ENCODE data around the gene DNPH1. TPM values are rescaled to one million over a fixed set of nuclear protein-coding genes. Genes with fewer than 3 reads are reported as not detected.

DNPH1 gene
- total RNA-seq, 1 donor: 32.9 TPM

GRCh38 chr6:43248791-43249190 lies 19.5 kb upstream of the DNPH1 start:
- H3K27me3 ChIP-seq (ENCODE audit: insufficient read depth, low read length): peaks cover 78% of the 10 kb centered on the region
- H4K20me1 ChIP-seq (ENCODE audit: insufficient read depth, low read length): no peaks in the 10 kb centered on the region
- H3K4me1 ChIP-seq (ENCODE audit: insufficient read depth, low read length): peaks cover 9% of the 10 kb centered on the region
- H3K4me3 ChIP-seq (ENCODE audit: insufficient read depth, low read length): no peak overlapping the region
- no peaks in the 10 kb centered on the region for H3K36me3 ChIP-seq (ENCODE audit: insufficient read depth, low read length)
- no peaks in the 10 kb centered on the region for H3K9me3 ChIP-seq (ENCODE audit: low read depth, low read length)
- no peak overlapping the region for H3K27ac ChIP-seq (ENCODE audit: low read depth, low read length)
- DNase-seq (ENCODE audit: insufficient read length, low spot score, missing footprints): peak; percentile 80
- no peak overlapping the region for H2AFZ ChIP-seq (ENCODE audit: low read length)
- no peaks in the 10 kb centered on the region for H3K79me2 ChIP-seq (ENCODE audit: insufficient read depth, low read length)
- TF ChIP-seq, protein P1, sequence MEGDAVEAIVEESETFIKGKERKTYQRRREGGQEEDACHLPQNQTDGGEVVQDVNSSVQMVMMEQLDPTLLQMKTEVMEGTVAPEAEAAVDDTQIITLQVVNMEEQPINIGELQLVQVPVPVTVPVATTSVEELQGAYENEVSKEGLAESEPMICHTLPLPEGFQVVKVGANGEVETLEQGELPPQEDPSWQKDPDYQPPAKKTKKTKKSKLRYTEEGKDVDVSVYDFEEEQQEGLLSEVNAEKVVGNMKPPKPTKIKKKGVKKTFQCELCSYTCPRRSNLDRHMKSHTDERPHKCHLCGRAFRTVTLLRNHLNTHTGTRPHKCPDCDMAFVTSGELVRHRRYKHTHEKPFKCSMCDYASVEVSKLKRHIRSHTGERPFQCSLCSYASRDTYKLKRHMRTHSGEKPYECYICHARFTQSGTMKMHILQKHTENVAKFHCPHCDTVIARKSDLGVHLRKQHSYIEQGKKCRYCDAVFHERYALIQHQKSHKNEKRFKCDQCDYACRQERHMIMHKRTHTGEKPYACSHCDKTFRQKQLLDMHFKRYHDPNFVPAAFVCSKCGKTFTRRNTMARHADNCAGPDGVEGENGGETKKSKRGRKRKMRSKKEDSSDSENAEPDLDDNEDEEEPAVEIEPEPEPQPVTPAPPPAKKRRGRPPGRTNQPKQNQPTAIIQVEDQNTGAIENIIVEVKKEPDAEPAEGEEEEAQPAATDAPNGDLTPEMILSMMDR (IDR thresholded peaks at IDR 0.05; ENCODE audit: extremely low read depth, low read depth, low read length): no peak
- no peak overlapping the region for H3K4me2 ChIP-seq (ENCODE audit: insufficient read depth, low read length)

DNA sequence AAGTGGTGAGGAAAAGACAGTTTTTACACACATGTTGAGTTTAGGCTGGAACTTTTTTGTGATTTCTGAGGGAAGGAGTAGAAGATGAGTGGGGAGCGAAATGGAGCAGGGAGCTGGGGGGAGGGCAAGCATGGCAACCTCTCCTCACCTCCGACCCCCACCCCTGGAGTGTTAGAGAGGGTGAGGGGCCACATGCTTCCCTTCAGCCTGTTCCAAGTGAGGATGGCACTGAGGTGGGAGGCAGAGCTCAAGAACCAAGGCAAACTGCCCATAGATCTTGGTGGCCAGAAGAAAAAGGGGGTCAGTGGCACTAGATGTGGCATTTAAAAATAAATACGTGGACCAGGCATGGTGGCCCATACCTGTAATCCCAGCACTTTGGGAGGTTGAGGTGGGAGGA lies 18.8 kb upstream of the DNPH1 start:
- TF ChIP-seq, protein P1 (IDR thresholded peaks at IDR 0.05; ENCODE audit: extremely low read depth, low read depth, low read length): no peak
- H3K79me2 ChIP-seq (ENCODE audit: insufficient read depth, low read length): no peaks in the 10 kb centered on the region
- peaks cover 80% of the 10 kb centered on the region for H3K27me3 ChIP-seq (ENCODE audit: insufficient read depth, low read length)
- H3K4me3 ChIP-seq (ENCODE audit: insufficient read depth, low read length): no peak overlapping the region
- peak; percentile 32 for DNase-seq (ENCODE audit: insufficient read length, low spot score, missing footprints)
- H3K4me2 ChIP-seq (ENCODE audit: insufficient read depth, low read length): no peak overlapping the region
- no peak overlapping the region for H2AFZ ChIP-seq (ENCODE audit: low read length)
- H4K20me1 ChIP-seq (ENCODE audit: insufficient read depth, low read length): no peaks in the 10 kb centered on the region
- no peaks in the 10 kb centered on the region for H3K9me3 ChIP-seq (ENCODE audit: low read depth, low read length)
- H3K36me3 ChIP-seq (ENCODE audit: insufficient read depth, low read length): no peaks in the 10 kb centered on the region
- no peak overlapping the region for H3K27ac ChIP-seq (ENCODE audit: low read depth, low read length)
- H3K4me1 ChIP-seq (ENCODE audit: insufficient read depth, low read length): peaks cover 9% of the 10 kb centered on the region

DNA sequence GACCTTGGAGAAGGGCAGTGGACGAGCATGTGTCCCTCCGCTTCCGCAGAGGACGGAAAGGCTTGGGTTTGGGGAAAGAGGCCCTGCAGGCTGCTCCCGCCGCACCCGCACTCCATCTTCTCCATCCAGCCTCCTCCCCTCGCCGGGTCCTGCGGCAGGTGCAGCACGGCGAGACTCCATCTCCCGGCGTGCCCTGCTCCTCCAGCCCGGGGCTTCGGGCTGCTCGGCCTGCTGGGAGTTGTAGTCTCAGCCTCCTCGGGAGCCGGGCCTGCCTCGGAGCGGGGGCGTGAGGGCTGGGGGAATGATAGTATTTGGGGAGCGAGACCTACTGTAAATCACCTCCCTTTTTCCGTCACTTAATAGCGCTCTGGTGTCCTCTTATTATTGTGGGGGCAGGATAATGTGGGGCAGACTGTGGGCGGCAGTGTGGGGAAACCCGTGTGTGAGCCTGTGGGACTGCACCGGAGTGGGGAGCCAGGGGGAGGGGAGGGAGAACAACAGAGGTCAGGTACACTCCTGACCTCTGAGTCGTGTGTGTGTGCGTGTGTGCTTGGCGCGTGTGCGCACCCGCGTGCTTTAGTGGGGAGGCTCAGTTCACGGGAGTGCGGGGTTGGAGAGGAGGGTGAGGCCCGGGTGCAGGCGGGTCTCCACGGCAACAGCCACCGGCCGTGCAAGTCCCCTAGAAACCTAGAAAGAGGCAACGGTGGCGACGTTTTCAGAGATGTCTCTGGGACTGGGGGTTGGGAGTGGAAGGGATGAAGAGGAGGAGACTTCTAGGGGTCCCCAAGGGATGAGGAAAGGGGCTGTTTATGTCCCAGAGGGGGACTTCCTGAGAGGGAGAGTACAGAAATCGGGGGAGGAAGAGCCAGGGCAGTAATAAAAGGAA lies 18.1 kb upstream of the DNPH1 start:
- Histone ChIP-seq H3K27ac (ENCODE audit: low read depth, low read length) (no peak overlapping the region), H4K20me1 (ENCODE audit: insufficient read depth, low read length) (no peaks in the 10 kb centered on the region), H2AFZ (ENCODE audit: low read length) (peak overlapping the region; percentile 84), H3K4me3 (ENCODE audit: insufficient read depth, low read length) (peak overlapping the region; percentile 63), H3K9me3 (ENCODE audit: low read depth, low read length) (no peaks in the 10 kb centered on the region), H3K4me1 (ENCODE audit: insufficient read depth, low read length) (peaks cover 9% of the 10 kb centered on the region), H3K27me3 (ENCODE audit: insufficient read depth, low read length) (peaks cover 85% of the 10 kb centered on the region), H3K36me3 (ENCODE audit: insufficient read depth, low read length) (no peaks in the 10 kb centered on the region), H3K4me2 (ENCODE audit: insufficient read depth, low read length) (peak overlapping the region; percentile 72), H3K79me2 (ENCODE audit: insufficient read depth, low read length) (no peaks in the 10 kb centered on the region)
- TF ChIP-seq, protein P1 (IDR thresholded peaks at IDR 0.05; ENCODE audit: extremely low read depth, low read depth, low read length): no peak
- peak; percentile 99 for DNase-seq (ENCODE audit: insufficient read length, low spot score, missing footprints)

DNA sequence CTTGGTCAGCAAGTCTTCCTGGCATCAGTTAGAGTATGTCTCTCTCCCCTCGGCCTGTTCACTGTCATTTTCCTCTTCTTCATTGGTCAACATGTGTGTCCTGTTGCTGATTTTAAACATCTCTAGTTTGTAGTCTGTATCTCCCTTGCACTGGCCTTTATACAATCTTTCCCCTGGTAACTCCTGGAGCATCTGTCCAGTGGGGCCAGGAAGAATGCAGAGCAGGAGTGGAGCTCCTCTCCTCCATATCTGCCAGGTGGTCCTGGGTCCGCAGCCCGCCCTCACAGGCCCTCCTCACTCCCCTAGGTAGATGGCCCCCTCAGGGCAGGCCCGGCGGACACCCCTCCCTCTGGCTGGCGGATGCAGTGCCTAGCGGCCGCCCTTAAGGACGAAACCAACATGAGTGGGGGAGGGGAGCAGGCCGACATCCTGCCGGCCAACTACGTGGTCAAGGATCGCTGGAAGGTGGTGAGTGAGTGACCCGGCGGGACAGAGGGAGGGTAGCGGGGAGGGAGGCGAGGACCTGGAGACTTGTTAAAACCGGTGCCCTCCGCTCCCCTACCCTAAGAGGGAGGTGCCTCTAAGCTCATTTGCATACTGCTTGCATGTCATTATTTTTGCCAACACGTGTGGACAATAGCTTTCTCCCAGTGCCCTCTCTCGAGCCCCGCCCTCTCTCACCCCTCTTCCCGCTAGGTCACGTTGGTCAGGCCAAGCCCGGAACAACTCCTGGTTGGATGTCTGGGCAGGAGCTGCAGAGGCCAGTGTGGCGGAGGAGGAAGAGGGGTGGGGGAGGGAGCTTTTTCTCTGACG lies 17.2 kb upstream of the DNPH1 start:
- Histone ChIP-seq H3K27ac (ENCODE audit: low read depth, low read length) (no peak overlapping the region), H3K36me3 (ENCODE audit: insufficient read depth, low read length) (no peaks in the 10 kb centered on the region), H3K27me3 (ENCODE audit: insufficient read depth, low read length) (peaks cover 88% of the 10 kb centered on the region), H4K20me1 (ENCODE audit: insufficient read depth, low read length) (no peaks in the 10 kb centered on the region), H2AFZ (ENCODE audit: low read length) (peak overlapping the region; percentile 84), H3K9me3 (ENCODE audit: low read depth, low read length) (no peaks in the 10 kb centered on the region), H3K4me2 (ENCODE audit: insufficient read depth, low read length) (peak overlapping the region; percentile 72), H3K4me3 (ENCODE audit: insufficient read depth, low read length) (peak overlapping the region; percentile 63), H3K79me2 (ENCODE audit: insufficient read depth, low read length) (no peaks in the 10 kb centered on the region), H3K4me1 (ENCODE audit: insufficient read depth, low read length) (peaks cover 6% of the 10 kb centered on the region)
- peak; percentile 71 for DNase-seq (ENCODE audit: insufficient read length, low spot score, missing footprints)
- TF ChIP-seq, protein P1 (IDR thresholded peaks at IDR 0.05; ENCODE audit: extremely low read depth, low read depth, low read length): no peak
